ENCODE data around the gene IFT43.

Gene IFT43

DNA sequence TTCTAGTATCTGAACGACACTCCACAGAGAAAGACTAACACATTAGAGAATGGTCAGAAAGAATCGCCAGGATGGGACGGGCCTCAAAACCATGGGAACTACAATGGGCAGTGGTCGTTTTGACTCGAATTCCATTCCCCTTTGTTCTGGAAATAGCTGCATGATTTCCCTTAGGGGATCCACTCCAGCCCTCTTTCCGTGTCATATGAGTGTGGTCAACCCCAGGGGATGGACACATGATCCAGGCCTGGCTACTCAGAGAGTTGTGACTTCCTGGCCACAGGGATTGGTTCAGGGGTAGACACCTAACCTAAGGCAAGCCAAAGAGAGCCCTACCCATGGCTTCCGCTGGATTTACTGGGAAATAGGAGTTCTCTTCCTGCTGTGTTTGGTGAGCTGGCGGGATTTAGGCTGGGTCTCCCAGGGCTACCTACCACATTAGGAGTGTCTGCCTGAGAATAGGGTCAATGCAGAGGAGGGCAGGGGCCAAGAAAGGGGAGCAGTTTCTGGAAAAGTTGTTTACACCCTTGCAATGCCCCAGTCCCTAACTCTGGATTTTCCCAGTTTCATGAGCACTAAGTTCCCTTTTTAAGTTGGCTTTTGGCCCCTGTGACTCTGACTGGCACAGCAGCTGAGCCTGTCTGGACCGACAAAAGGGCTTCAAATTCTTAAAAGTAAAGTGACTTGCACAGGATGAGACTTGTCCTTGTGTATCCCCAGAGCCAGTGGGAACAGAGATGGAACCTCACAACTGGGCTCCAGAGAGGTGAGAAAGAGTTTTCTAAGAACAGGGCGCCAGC, 138.1 kb downstream of the IFT43 start:
- no peak for DNase-seq (ENCODE audit: extremely low spot score)
- TF ChIP-seq BHLHE40 (IDR thresholded peaks at IDR 0.05; ENCODE audit: borderline replicate concordance) = no peak
- TF ChIP-seq HDGF (IDR thresholded peaks at IDR 0.05; ENCODE audit: borderline replicate concordance) = no peak
- no peak for TF ChIP-seq ELF4 (IDR thresholded peaks at IDR 0.05)
- TF ChIP-seq ZNF384 (IDR thresholded peaks at IDR 0.05) = no peak
- TF ChIP-seq SUZ12 (IDR thresholded peaks at IDR 0.05) = no peak
- CTCF ChIA-PET = no interaction called here
- POLR2A ChIA-PET = no interaction called here

DNA sequence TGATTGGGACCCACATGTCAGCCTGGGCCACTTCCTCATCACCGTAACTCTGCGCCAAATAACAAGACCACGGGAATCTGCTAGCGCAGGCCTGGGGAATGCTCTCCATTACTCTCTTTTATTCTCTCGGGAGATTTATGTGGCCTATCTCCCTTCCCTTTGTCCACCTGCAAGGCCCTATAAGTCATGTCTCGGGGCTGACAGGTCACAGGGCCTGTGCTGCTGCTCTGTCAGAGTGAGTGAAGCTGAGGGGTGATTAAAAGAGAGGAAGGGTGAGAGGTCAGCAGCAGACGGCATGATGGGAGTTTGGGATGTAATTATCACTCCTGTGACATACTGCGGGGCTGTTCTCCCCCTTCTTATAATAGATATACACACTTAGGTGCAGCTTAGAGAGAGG, 139.9 kb downstream of the IFT43 start:
- no peak for TF ChIP-seq ZNF384 (IDR thresholded peaks at IDR 0.05)
- no peak for TF ChIP-seq L3MBTL2 (conservative IDR thresholded peaks at IDR 0.05)
- no peak for TF ChIP-seq HDGF (IDR thresholded peaks at IDR 0.05; ENCODE audit: borderline replicate concordance)
- TF ChIP-seq BHLHE40 (IDR thresholded peaks at IDR 0.05; ENCODE audit: borderline replicate concordance) = no peak
- TF ChIP-seq TARDBP (IDR thresholded peaks at IDR 0.05) = no peak
- TF ChIP-seq FOXA1 (IDR thresholded peaks at IDR 0.05) = no peak
- TF ChIP-seq LEF1 (IDR thresholded peaks at IDR 0.05; ENCODE audit: borderline replicate concordance) = no peak
- TF ChIP-seq, protein P1, sequence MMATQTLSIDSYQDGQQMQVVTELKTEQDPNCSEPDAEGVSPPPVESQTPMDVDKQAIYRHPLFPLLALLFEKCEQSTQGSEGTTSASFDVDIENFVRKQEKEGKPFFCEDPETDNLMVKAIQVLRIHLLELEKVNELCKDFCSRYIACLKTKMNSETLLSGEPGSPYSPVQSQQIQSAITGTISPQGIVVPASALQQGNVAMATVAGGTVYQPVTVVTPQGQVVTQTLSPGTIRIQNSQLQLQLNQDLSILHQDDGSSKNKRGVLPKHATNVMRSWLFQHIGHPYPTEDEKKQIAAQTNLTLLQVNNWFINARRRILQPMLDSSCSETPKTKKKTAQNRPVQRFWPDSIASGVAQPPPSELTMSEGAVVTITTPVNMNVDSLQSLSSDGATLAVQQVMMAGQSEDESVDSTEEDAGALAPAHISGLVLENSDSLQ (IDR thresholded peaks at IDR 0.05) = no peak
- TF ChIP-seq FOXK2 (IDR thresholded peaks at IDR 0.05) = no peak
- no peak for TF ChIP-seq ELF4 (IDR thresholded peaks at IDR 0.05)
- no peak for TF ChIP-seq SP1 (IDR thresholded peaks at IDR 0.05)
- no peak for TF ChIP-seq CTBP1 (IDR thresholded peaks at IDR 0.05; ENCODE audit: borderline replicate concordance)
- ChIA-PET POLR2A (no interaction called here), CTCF (no interaction called here)
- DNase-seq (ENCODE audit: extremely low spot score) = no peak

DNA sequence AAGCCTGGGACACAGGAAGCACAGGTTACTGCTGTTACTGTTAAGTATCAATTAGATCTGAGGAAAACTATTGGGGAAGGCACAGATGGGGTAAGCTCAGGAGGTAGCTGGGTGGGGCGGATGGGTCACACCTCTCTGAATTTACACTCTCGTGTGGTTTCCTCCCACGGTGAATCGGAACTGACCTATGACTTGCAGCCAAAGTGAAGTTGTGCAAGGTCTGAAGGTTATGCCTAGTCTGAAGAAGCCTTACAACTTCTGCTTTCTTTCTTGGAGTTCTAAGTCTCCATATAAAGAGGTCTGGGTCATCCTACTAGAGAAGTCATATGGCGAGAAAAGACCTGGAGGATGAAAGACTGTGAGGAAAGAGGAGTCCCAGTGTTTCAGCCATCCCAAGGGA, 140.5 kb downstream of the IFT43 start:
- no peak for DNase-seq (ENCODE audit: extremely low spot score)
- ChIA-PET CTCF (no interaction called here), POLR2A (no interaction called here)
- TF ChIP-seq BHLHE40 (IDR thresholded peaks at IDR 0.05; ENCODE audit: borderline replicate concordance) (no peak), FOXK2 (IDR thresholded peaks at IDR 0.05) (no peak), ELF4 (IDR thresholded peaks at IDR 0.05) (no peak), SUZ12 (IDR thresholded peaks at IDR 0.05) (no peak), FOXM1 (IDR thresholded peaks at IDR 0.05; ENCODE audit: borderline replicate concordance) (no peak), ARNT (IDR thresholded peaks at IDR 0.05) (no peak), L3MBTL2 (conservative IDR thresholded peaks at IDR 0.05) (no peak), ZNF384 (IDR thresholded peaks at IDR 0.05) (no peak), NFRKB (IDR thresholded peaks at IDR 0.05) (no peak), TARDBP (IDR thresholded peaks at IDR 0.05) (no peak), CTBP1 (IDR thresholded peaks at IDR 0.05; ENCODE audit: borderline replicate concordance) (no peak), HDGF (IDR thresholded peaks at IDR 0.05; ENCODE audit: borderline replicate concordance) (no peak), FOXA1 (IDR thresholded peaks at IDR 0.05) (no peak), SP1 (IDR thresholded peaks at IDR 0.05) (no peak)

DNA sequence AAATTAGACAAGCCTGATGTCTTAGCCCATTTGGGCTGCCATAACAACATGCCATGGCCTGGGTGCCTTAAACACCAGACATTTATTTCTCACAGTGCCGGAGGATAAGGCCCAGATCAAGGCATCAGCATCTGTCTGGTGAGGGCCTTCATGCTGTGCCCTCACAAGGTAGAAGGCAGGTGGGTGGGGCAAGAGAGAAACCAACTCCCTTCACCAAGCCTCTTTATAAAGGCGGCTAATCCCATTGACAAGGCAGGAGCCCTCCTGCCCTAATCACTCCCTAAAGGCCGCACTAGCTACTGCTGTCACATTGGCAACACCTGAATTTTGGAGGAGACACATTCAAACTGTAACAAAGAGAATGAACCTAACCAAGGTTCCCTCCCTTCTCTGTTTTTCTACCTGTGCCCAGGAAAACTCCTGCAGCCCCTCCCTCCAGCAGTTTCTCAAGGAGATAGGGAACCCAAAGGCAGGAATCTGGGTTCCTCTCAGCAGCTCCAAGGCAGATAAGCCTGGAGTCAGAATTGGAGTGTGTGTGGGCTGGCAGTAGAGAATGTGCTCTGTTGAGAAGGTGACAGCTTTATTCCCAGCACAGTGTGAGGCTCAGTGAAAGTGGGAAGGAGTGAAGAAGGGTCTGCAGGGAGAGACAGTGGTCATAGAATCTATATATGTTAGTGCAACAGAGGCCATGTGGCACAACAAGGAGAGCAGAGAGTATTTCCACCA, 144.5 kb downstream of the IFT43 start:
- no peak for DNase-seq (ENCODE audit: extremely low spot score)
- POLR2A ChIA-PET = no interaction called here
- TF ChIP-seq SUZ12 (IDR thresholded peaks at IDR 0.05) = no peak
- CTCF ChIA-PET = no interaction called here

DNA sequence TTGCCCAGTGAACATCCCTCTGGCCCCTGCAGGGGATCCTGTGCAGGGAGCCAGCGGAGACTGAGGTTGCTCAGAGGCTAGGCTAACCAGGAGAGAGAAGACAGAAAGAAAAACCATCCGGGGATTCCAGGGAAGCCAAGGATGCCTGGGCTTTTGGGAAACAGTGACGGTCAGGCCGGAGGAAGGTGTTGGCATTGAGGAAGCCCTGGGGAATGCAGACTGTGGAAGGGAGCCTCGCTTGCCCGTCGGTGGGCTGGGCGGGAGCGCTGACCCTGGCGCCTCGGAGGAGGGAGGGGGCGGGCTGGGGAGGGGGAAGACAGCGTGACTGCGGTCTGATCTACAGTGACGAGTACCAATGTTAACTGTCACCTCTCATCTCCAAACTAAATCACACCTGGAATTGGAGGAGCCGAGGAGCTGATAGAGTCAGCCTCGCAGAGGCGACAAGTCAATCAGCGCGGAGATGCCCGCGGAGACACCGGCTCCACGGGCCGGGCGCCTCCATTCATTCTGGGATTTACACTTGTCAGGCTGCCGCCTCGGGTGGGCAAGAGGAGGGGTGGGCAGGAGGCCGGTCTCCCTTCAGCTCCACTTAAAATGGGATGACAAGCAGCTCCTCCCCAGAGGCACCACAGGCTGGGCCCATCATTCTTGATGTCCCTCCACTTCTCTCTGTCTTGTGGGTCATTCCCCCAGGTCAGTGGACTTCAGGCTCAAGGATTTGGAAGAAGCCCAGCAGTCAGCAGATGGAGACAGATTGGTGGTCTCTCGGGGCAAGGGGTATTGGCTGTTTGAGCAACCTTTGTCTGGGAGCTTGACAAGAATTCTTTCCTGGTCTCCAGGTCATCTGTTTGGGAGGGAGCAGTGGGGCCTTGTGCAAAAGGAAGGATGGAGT, 145.8 kb downstream of the IFT43 start:
- no peak for DNase-seq (ENCODE audit: extremely low spot score)
- no peak for TF ChIP-seq FOXM1 (IDR thresholded peaks at IDR 0.05; ENCODE audit: borderline replicate concordance)
- no peak for TF ChIP-seq BHLHE40 (IDR thresholded peaks at IDR 0.05; ENCODE audit: borderline replicate concordance)
- TF ChIP-seq ELF4 (IDR thresholded peaks at IDR 0.05) = no peak
- no peak for TF ChIP-seq FOXA1 (IDR thresholded peaks at IDR 0.05)
- TF ChIP-seq ARNT (IDR thresholded peaks at IDR 0.05) = no peak
- TF ChIP-seq TARDBP (IDR thresholded peaks at IDR 0.05) = no peak
- TF ChIP-seq L3MBTL2 (conservative IDR thresholded peaks at IDR 0.05) = no peak
- TF ChIP-seq HDGF (IDR thresholded peaks at IDR 0.05; ENCODE audit: borderline replicate concordance) = no peak
- no peak for TF ChIP-seq SP1 (IDR thresholded peaks at IDR 0.05)
- no peak for TF ChIP-seq CTBP1 (IDR thresholded peaks at IDR 0.05; ENCODE audit: borderline replicate concordance)
- TF ChIP-seq, protein P1 (IDR thresholded peaks at IDR 0.05) = no peak
- ChIA-PET CTCF (no interaction called here), POLR2A (no interaction called here)

DNA sequence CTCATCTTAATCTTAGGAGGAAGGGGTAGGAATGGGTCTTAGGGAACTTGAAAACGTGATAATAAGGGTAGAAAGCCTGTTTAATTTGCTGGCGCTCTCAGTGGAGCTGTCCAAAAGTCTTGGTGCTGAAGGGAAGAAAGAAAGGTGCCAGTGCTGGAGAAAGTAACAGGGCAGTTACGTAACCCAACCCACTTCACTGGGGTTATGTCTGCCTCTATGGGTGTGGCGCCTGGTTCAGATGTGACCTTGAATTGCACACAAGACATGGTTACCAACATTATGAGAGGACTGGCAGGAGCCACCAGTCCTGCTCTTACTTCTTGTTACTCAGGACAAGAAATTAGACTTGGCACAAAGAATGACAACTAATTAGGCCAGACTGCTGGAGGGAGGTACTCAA, 147.5 kb downstream of the IFT43 start:
- DNase-seq (ENCODE audit: extremely low spot score) = peak; percentile 49
- TF ChIP-seq, protein P1 (IDR thresholded peaks at IDR 0.05) = no peak
- TF ChIP-seq ZNF384 (IDR thresholded peaks at IDR 0.05) (no peak), TARDBP (IDR thresholded peaks at IDR 0.05) (no peak), BHLHE40 (IDR thresholded peaks at IDR 0.05; ENCODE audit: borderline replicate concordance) (no peak), FOXA1 (IDR thresholded peaks at IDR 0.05) (no peak), LEF1 (IDR thresholded peaks at IDR 0.05; ENCODE audit: borderline replicate concordance) (no peak), HDGF (IDR thresholded peaks at IDR 0.05; ENCODE audit: borderline replicate concordance) (no peak), ARNT (IDR thresholded peaks at IDR 0.05) (no peak), NFRKB (IDR thresholded peaks at IDR 0.05) (no peak), ELF4 (IDR thresholded peaks at IDR 0.05) (no peak), FOXM1 (IDR thresholded peaks at IDR 0.05; ENCODE audit: borderline replicate concordance) (no peak), L3MBTL2 (conservative IDR thresholded peaks at IDR 0.05) (no peak), SP1 (IDR thresholded peaks at IDR 0.05) (no peak)
- POLR2A ChIA-PET = no interaction called here
- CTCF ChIA-PET = no interaction called here

Measured in HEK293T (cell line).